Hepatocyte (in vitro differentiated cells): ENCODE measurements around the gene REG1B. TPM values are rescaled to one million over a fixed set of nuclear protein-coding genes. Genes with fewer than 3 reads are reported as not detected.

Source experiments
- DNase-seq: peaks from one replicate; pipeline ENCODE4 v3.0.0-alpha.2; 2016; ENCODE audit warnings: low spot score
- H2AFZ ChIP-seq: fragments of 200-600 bp; sonication (generic); 2 replicates; pipeline ENCODE4 v1.6.0; 2016; ENCODE audit warnings: antibody characterized with exemption, mild to moderate bottlenecking
- H3K27ac ChIP-seq: fragments of 200-600 bp; sonication (generic); 2 replicates; pipeline ENCODE4 v1.5.1; 2016; ENCODE audit warnings: mild to moderate bottlenecking
- H3K27me3 ChIP-seq: fragments of 200-600 bp; sonication (generic); 2 replicates; pipeline ENCODE4 v1.6.1; 2016
- H3K36me3 ChIP-seq: fragments of 200-600 bp; sonication (generic); replicated peaks from 2 replicates; pipeline ENCODE4 v1.5.1; 2016; ENCODE audit warnings: low read depth; ENCODE audit not compliant: insufficient read depth
- H3K4me1 ChIP-seq: fragments of 200-600 bp; sonication (generic); 2 replicates; pipeline ENCODE4 v1.5.1; 2016; ENCODE audit warnings: mild to moderate bottlenecking, moderate library complexity; ENCODE audit not compliant: insufficient read depth
- H3K4me2 ChIP-seq: fragments of 200-600 bp; sonication (generic); 2 replicates; pipeline ENCODE4 v1.6.0; 2016
- H3K4me3 ChIP-seq: fragments of 200-600 bp; sonication (generic); 2 replicates; pipeline ENCODE4 v1.5.1; 2016; ENCODE audit warnings: mild to moderate bottlenecking
- H3K79me2 ChIP-seq: fragments of 200-600 bp; sonication (generic); 2 replicates; pipeline ENCODE4 v1.6.0; 2017; ENCODE audit warnings: mild to moderate bottlenecking
- H3K9me2 ChIP-seq: fragments of 200-600 bp; sonication (generic); replicated peaks from 2 replicates; pipeline ENCODE4 v1.6.0; 2017; ENCODE audit warnings: mild to moderate bottlenecking; ENCODE audit not compliant: insufficient read depth
- H3K9me3 ChIP-seq: fragments of 200-600 bp; sonication (generic); 2 replicates; pipeline ENCODE4 v1.5.1; 2016; ENCODE audit warnings: low read depth, mild to moderate bottlenecking
- H4K20me1 ChIP-seq: fragments of 200-600 bp; sonication (generic); 2 replicates; pipeline ENCODE4 v1.6.0; 2016; ENCODE audit warnings: mild to moderate bottlenecking; ENCODE audit not compliant: insufficient read depth, poor library complexity, severe bottlenecking
- EZH2 ChIP-seq: fragments of 200-600 bp; sonication (generic); IDR thresholded peaks from 2 replicates; pipeline ENCODE4 v1.6.1; 2016; ENCODE audit warnings: antibody characterized with exemption, mild to moderate bottlenecking, borderline replicate concordance
- EZH2phosphoT487 ChIP-seq: fragments of 200-600 bp; sonication (generic); IDR thresholded peaks from one replicate; pipeline ENCODE4 v1.6.1; 2018; ENCODE audit warnings: antibody characterized with exemption, mild to moderate bottlenecking, low read depth, moderate library complexity; ENCODE audit not compliant: unreplicated experiment, severe bottlenecking
- WGBS: methylation state at CpG from one replicate; pipeline ENCODE4 v1.1.6; 2016; ENCODE audit warnings: low lambda C conversion rate; ENCODE audit errors: missing lambda C conversion rate; 5-methylcytosine and 5-hydroxymethylcytosine counted together
- polyA plus RNA-seq: library from polyadenylated mRNA; unstranded; fragments of >200 nt; fragmentation: Nextera tagmentation; extraction: Ambion mirVana; gene quantifications from 2 replicates; pipeline ENCODE4 v1.2.1, GENCODE V29; 2016
- total RNA-seq: library from RNA; depleted of rRNA; stranded (reverse); fragments of >200 nt; gene quantifications from 2 replicates; pipeline ENCODE4 v1.2.3, GENCODE V29; 2014
- TF ChIP-seq, protein P1 (sequence below): fragments of 200-600 bp; sonication (generic); IDR thresholded peaks from 2 replicates; pipeline ENCODE4 v1.5.1; 2016; ENCODE audit warnings: antibody characterized with exemption, mild to moderate bottlenecking; ENCODE audit not compliant: poor library complexity

REG1B gene
- total and polyA plus RNA-seq, 2 experiments from 2014 or later, result not detected

GRCh38 chr2:79128406-79128805, 40.6 kb upstream of the REG1B start:
- no peak for DNase-seq
- H3K9me2 ChIP-seq, result no peaks in the 10 kb centered on the region

DNA sequence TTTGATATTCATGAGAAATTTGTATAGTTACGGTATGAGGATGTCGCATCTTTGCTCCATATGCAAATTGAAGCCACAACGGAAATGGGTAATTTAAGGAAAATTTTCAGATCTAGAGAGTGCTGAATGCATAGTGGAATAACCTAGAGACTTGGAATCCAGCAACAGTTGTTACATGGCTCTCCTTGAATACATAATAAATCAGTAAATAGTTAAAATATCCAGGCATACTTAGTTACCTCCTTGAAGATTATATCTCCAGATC, 37.9 kb upstream of the REG1B start:
- Histone ChIP-seq H3K27ac (no peak overlapping the region), H3K4me1 (no peaks in the 10 kb centered on the region), H3K4me2 (no peak overlapping the region), H4K20me1 (no peaks in the 10 kb centered on the region), H3K9me2 (no peaks in the 10 kb centered on the region), H3K27me3 (no peaks in the 10 kb centered on the region), H3K9me3 (no peaks in the 10 kb centered on the region), H3K4me3 (no peak overlapping the region), H3K79me2 (no peaks in the 10 kb centered on the region), H2AFZ (no peak overlapping the region), H3K36me3 (no peaks in the 10 kb centered on the region)
- 91% methylated on average over 3 of the region's 3 CpGs for WGBS
- TF ChIP-seq EZH2, result no peak
- TF ChIP-seq, protein P1, sequence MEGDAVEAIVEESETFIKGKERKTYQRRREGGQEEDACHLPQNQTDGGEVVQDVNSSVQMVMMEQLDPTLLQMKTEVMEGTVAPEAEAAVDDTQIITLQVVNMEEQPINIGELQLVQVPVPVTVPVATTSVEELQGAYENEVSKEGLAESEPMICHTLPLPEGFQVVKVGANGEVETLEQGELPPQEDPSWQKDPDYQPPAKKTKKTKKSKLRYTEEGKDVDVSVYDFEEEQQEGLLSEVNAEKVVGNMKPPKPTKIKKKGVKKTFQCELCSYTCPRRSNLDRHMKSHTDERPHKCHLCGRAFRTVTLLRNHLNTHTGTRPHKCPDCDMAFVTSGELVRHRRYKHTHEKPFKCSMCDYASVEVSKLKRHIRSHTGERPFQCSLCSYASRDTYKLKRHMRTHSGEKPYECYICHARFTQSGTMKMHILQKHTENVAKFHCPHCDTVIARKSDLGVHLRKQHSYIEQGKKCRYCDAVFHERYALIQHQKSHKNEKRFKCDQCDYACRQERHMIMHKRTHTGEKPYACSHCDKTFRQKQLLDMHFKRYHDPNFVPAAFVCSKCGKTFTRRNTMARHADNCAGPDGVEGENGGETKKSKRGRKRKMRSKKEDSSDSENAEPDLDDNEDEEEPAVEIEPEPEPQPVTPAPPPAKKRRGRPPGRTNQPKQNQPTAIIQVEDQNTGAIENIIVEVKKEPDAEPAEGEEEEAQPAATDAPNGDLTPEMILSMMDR, result no peak
- TF ChIP-seq EZH2phosphoT487, result no peak
- no peak for DNase-seq

More at GRCh38 chr2:79128406-79128805, 40.6 kb upstream of the REG1B start:
- H2AFZ ChIP-seq, result no peak overlapping the region
- H3K79me2 ChIP-seq, result no peaks in the 10 kb centered on the region
- 91% methylated on average over 3 of the region's 3 CpGs for WGBS
- TF ChIP-seq EZH2phosphoT487 (no peak), EZH2 (no peak)
- TF ChIP-seq, protein P1, result no peak
- no peaks in the 10 kb centered on the region for H3K27me3 ChIP-seq
- no peak overlapping the region for H3K27ac ChIP-seq
- no peak overlapping the region for H3K4me3 ChIP-seq
- no peaks in the 10 kb centered on the region for H3K4me1 ChIP-seq
- no peaks in the 10 kb centered on the region for H4K20me1 ChIP-seq
- no peaks in the 10 kb centered on the region for H3K9me3 ChIP-seq
- H3K36me3 ChIP-seq, result no peaks in the 10 kb centered on the region
- no peak overlapping the region for H3K4me2 ChIP-seq

DNA sequence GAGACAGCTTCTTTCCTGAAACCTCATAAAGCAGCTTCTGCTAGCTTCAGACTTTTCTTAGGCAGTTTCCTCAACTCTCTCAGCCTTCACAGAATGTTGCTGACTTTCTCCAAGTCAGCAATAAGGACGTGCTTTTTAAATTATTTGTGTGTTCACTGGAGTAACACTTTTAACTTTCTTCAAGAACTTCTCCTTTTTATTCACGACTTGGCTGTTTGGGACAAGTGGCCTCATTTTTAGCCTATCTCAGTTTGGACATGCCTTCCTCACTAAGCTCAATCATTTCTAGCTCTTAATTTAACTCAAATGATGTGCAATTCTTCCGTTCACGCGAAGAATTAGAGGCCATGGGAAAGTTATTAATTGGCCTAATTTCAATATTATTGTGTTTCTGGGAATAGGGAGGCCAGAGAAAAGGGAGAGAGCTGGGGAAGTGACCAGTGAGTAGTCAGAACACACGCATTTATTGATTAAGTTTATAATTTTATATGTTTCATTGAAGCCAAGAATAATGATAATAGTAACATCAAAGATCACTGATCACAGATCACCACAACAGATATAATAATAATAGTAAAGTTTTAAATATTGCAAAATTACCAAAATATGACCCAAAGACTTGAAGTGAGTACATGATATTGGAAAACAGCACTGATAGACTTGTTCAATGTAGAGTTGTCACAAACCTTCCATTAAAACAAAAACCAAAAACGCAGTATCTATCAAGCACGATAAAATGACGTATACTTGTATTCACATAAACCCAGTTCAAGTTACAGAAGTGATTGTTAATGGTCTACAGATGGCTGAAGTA, 37.3 kb upstream of the REG1B start:
- 89% methylated on average over 9 of the region's 9 CpGs for WGBS
- Histone ChIP-seq H3K9me3 (no peaks in the 10 kb centered on the region), H3K4me1 (no peaks in the 10 kb centered on the region), H3K4me2 (no peak overlapping the region), H3K27ac (no peak overlapping the region), H3K9me2 (no peaks in the 10 kb centered on the region), H3K36me3 (no peaks in the 10 kb centered on the region), H3K79me2 (no peaks in the 10 kb centered on the region), H3K27me3 (no peaks in the 10 kb centered on the region), H3K4me3 (no peak overlapping the region), H4K20me1 (no peaks in the 10 kb centered on the region), H2AFZ (no peak overlapping the region)
- DNase-seq, result no peak
- TF ChIP-seq, protein P1, result no peak
- no peak for TF ChIP-seq EZH2phosphoT487
- no peak for TF ChIP-seq EZH2
